Suprapubic skin (tissue), 4 donors: Measurements from ENCODE around the gene PRTFDC1. TPM values are rescaled to one million over a fixed set of nuclear protein-coding genes. Genes with fewer than 3 reads are reported as not detected.
"Not testable (repeated sequence)": the region's sequence is repeated elsewhere in the genome, so short reads cannot be mapped to it uniquely, and the experiment has no call there.

Source experiments
- DNase-seq, 2 donors: peaks; one replicate each; pipeline ENCODE4 v3.0.0-alpha.2; 2019; ENCODE audit warnings: low spot score in 2 of 2
- H3K27ac ChIP-seq: fragments of 200-600 bp; sonication (generic); one replicate; pipeline ENCODE4 v1.5.1; 2019
- H3K27me3 ChIP-seq: fragments of 200-600 bp; sonication (generic); one replicate; pipeline ENCODE4 v1.5.1; 2019
- H3K36me3 ChIP-seq: fragments of 200-600 bp; sonication (generic); one replicate; pipeline ENCODE4 v1.5.1; 2019
- H3K4me1 ChIP-seq: fragments of 200-600 bp; sonication (generic); one replicate; pipeline ENCODE4 v1.5.1; 2019
- H3K4me3 ChIP-seq: fragments of 200-600 bp; sonication (generic); one replicate; pipeline ENCODE4 v1.5.1; 2019; ENCODE audit warnings: mild to moderate bottlenecking
- H3K9me3 ChIP-seq: fragments of 200-600 bp; sonication (generic); one replicate; pipeline ENCODE4 v1.5.1; 2019
- CTCF ChIP-seq, 2 donors: fragments of 200-600 bp in 1 of 2; fragments of 450-650 bp in 1 of 2; sonication (generic) in 1 of 2; IDR thresholded peaks; one replicate each; pipeline ENCODE4 v1.5.1; 2016 to 2019; ENCODE audit warnings: antibody characterized with exemption in 2 of 2, mild to moderate bottlenecking in 1 of 2, moderate library complexity in 1 of 2
- EP300 ChIP-seq: sonication (generic); formaldehyde crosslinking; IDR thresholded peaks from one replicate; pipeline ENCODE4 v1.6.1; 2017; ENCODE audit warnings: antibody characterized with exemption
- POLR2A ChIP-seq, 2 donors: fragments of 450-650 bp; IDR thresholded peaks; one replicate each; pipeline ENCODE4 v1.6.1; 2017; ENCODE audit warnings: antibody characterized with exemption in 2 of 2, mild to moderate bottlenecking in 2 of 2, moderate library complexity in 2 of 2
- POLR2AphosphoS5 ChIP-seq, 3 donors: sonication (generic); formaldehyde crosslinking; IDR thresholded peaks; one replicate each; pipeline ENCODE4 v1.6.1; 2017; ENCODE audit warnings: antibody characterized with exemption in 3 of 3
- WGBS: methylation state at CpG from one replicate; pipeline ENCODE4 v1.1.5; 2018; 5-methylcytosine and 5-hydroxymethylcytosine counted together
- total RNA-seq, 4 donors: library from RNA; depleted of rRNA; stranded (reverse); fragments of >200 nt; gene quantifications; one replicate each; pipeline ENCODE4 v1.1.0, GENCODE V29; 2016

PRTFDC1 gene
- total RNA-seq, 4 donors from 2014 or later: 0.40 to 0.76 (median 0.69) TPM

- Histone ChIP-seq H3K27me3 (no peaks in the 10 kb centered on the region), H3K9me3 (no peaks in the 10 kb centered on the region), H3K27ac (peak overlapping the region; percentile 75), H3K4me3 (no peak overlapping the region), H3K4me1 (peaks cover 13% of the 10 kb centered on the region), H3K36me3 (no peaks in the 10 kb centered on the region)
- TF ChIP-seq CTCF (IDR thresholded peaks at IDR 0.05) (no peak), POLR2A (IDR thresholded peaks at IDR 0.05) (no peak), EP300 (no peak), POLR2AphosphoS5 (IDR thresholded peaks at IDR 0.05) (no peak)
- DNase-seq: no peak
- 34% methylated on average over 5 of the region's 5 CpGs for WGBS
Measured at GRCh38 chr10:24958721-24959381, 6.4 kb upstream of the PRTFDC1 start.

- 41% methylated on average over 4 of the region's 4 CpGs for WGBS
- H3K27ac ChIP-seq: peak overlapping the region; percentile 75
- no peak for DNase-seq
Measured at GRCh38 chr10:24958091-24958720, 5.8 kb upstream of the PRTFDC1 start.

GRCh38 chr10:24957624-24958051, 5.2 kb upstream of the PRTFDC1 start:
- not testable (repeated sequence) for H3K27me3 ChIP-seq, DNase-seq, H3K9me3 ChIP-seq, H3K4me3 ChIP-seq, H3K36me3 ChIP-seq
- Histone ChIP-seq H3K27ac (peak overlapping the region; percentile 57), H3K4me1 (peaks cover 25% of the 10 kb centered on the region)
- 73% methylated on average over 6 of the region's 6 CpGs for WGBS

More at GRCh38 chr10:24958091-24958720, 5.8 kb upstream of the PRTFDC1 start:
- Histone ChIP-seq H3K4me3 (no peak overlapping the region), H3K9me3 (no peaks in the 10 kb centered on the region), H3K36me3 (no peaks in the 10 kb centered on the region), H3K27me3 (no peaks in the 10 kb centered on the region), H3K4me1 (peaks cover 20% of the 10 kb centered on the region)
- no peak for TF ChIP-seq CTCF (IDR thresholded peaks at IDR 0.05)
- no peak for TF ChIP-seq POLR2AphosphoS5 (IDR thresholded peaks at IDR 0.05)
- TF ChIP-seq POLR2A (IDR thresholded peaks at IDR 0.05): no peak

- Histone ChIP-seq H3K4me3 (peak overlapping the region; percentile 76), H3K36me3 (no peaks in the 10 kb centered on the region), H3K4me1 (peaks cover 34% of the 10 kb centered on the region), H3K9me3 (no peaks in the 10 kb centered on the region), H3K27ac (peak overlapping the region; percentile 91), H3K27me3 (no peaks in the 10 kb centered on the region)
- TF ChIP-seq POLR2AphosphoS5 (IDR thresholded peaks at IDR 0.05) (no peak), POLR2A (IDR thresholded peaks at IDR 0.05) (no peak), EP300 (no peak), CTCF (IDR thresholded peaks at IDR 0.05) (no peak)
- no peak for DNase-seq
- WGBS: 47% methylated on average over 11 of the region's 11 CpGs
Measured at GRCh38 chr10:24953675-24954074, 1.3 kb upstream of the PRTFDC1 start.

GRCh38 chr10:24952707-24953645, 570 bp upstream of the PRTFDC1 start:
- Histone ChIP-seq H3K9me3 (no peaks in the 10 kb centered on the region), H3K4me3 (peak overlapping the region; percentile 76), H3K36me3 (no peaks in the 10 kb centered on the region), H3K4me1 (peaks cover 30% of the 10 kb centered on the region), H3K27ac (peak overlapping the region; percentile 91), H3K27me3 (no peaks in the 10 kb centered on the region)
- WGBS: 10% methylated on average over 19 of the region's 53 CpGs
- TF ChIP-seq EP300 (no peak), POLR2AphosphoS5 (IDR thresholded peaks at IDR 0.05) (no peak), POLR2A (IDR thresholded peaks at IDR 0.05) (no peak), CTCF (IDR thresholded peaks at IDR 0.05) (no peak)
- DNase-seq: peak in 1 of 2 donors; percentile 74
